ENCODE data around the gene MUC6. TPM values are rescaled to one million over a fixed set of nuclear protein-coding genes. Genes with fewer than 3 reads are reported as not detected.

MUC6 gene
- total and polyA plus RNA-seq, 3 experiments from 2014 or later: not detected

- peaks cover 0 to 3% (median 0%) of the 10 kb centered on the region in 3 donors for H3K4me1 Mint-ChIP-seq
- no peaks in the 10 kb centered on the region for H3K27me3 ChIP-seq (ENCODE audit: insufficient read depth, low read length, poor library complexity, severe bottlenecking)
- no peak overlapping the region for H3K27ac ChIP-seq (ENCODE audit: low read depth, low read length)
- no peak overlapping the region for H3K4me3 Mint-ChIP-seq
- H3K9me3 ChIP-seq (ENCODE audit: low read length): no peaks in the 10 kb centered on the region
- peaks cover 0 to 6% (median 0%) of the 10 kb centered on the region in 3 donors for H3K36me3 Mint-ChIP-seq
- POLR2A ChIA-PET: no interaction called here
- CTCF ChIA-PET: no interaction called here
- no peak overlapping the region for H3K4me3 ChIP-seq (ENCODE audit: low read length)
- no peaks in the 10 kb centered on the region for H3K4me1 ChIP-seq (ENCODE audit: insufficient read depth, low read length)
- DNase-seq: no peak
- no peaks in the 10 kb centered on the region for H3K36me3 ChIP-seq (ENCODE audit: insufficient read depth, low read length)
- H3K27me3 Mint-ChIP-seq: no peaks in the 10 kb centered on the region
- no peaks in the 10 kb centered on the region for H3K9me3 Mint-ChIP-seq
- H3K27ac Mint-ChIP-seq: no peak overlapping the region
These were observed 8.8 kb downstream of the MUC6 start for GRCh38 chr11:1027483-1028290.

- Mint-ChIP-seq H3K27ac (no peak overlapping the region), H3K27me3 (no peaks in the 10 kb centered on the region), H3K4me3 (no peak overlapping the region), H3K4me1 (peaks cover 0 to 4% (median 0%) of the 10 kb centered on the region in 3 donors), H3K9me3 (no peaks in the 10 kb centered on the region), H3K36me3 (peaks cover 0 to 6% (median 0%) of the 10 kb centered on the region in 3 donors)
- Histone ChIP-seq H3K36me3 (ENCODE audit: insufficient read depth, low read length) (no peaks in the 10 kb centered on the region), H3K27me3 (ENCODE audit: insufficient read depth, low read length, poor library complexity, severe bottlenecking) (no peaks in the 10 kb centered on the region), H3K27ac (ENCODE audit: low read depth, low read length) (no peak overlapping the region), H3K9me3 (ENCODE audit: low read length) (no peaks in the 10 kb centered on the region), H3K4me1 (ENCODE audit: insufficient read depth, low read length) (no peaks in the 10 kb centered on the region), H3K4me3 (ENCODE audit: low read length) (no peak overlapping the region)
- ChIA-PET POLR2A (no interaction called here), CTCF (no interaction called here)
- no peak for DNase-seq
These were observed 9.7 kb downstream of the MUC6 start for GRCh38 chr11:1026641-1027482.

GRCh38 chr11:1026163-1026450 is 10.4 kb downstream of the MUC6 start:
- H3K4me3 ChIP-seq (ENCODE audit: low read length): no peak overlapping the region
- Mint-ChIP-seq H3K4me1 (peaks cover 0 to 4% (median 0%) of the 10 kb centered on the region in 3 donors), H3K27ac (no peak overlapping the region), H3K27me3 (no peaks in the 10 kb centered on the region), H3K36me3 (peaks cover 0 to 6% (median 0%) of the 10 kb centered on the region in 3 donors), H3K4me3 (no peak overlapping the region), H3K9me3 (no peaks in the 10 kb centered on the region)
- no peaks in the 10 kb centered on the region for H3K36me3 ChIP-seq (ENCODE audit: insufficient read depth, low read length)
- ChIA-PET CTCF (no interaction called here), POLR2A (no interaction called here)
- no peak overlapping the region for H3K27ac ChIP-seq (ENCODE audit: low read depth, low read length)
- no peaks in the 10 kb centered on the region for H3K27me3 ChIP-seq (ENCODE audit: insufficient read depth, low read length, poor library complexity, severe bottlenecking)
- DNase-seq: no peak
- no peaks in the 10 kb centered on the region for H3K4me1 ChIP-seq (ENCODE audit: insufficient read depth, low read length)
- H3K9me3 ChIP-seq (ENCODE audit: low read length): no peaks in the 10 kb centered on the region

GRCh38 chr11:1025410-1026162 is 10.9 kb downstream of the MUC6 start:
- Histone ChIP-seq H3K4me3 (ENCODE audit: low read length) (no peak overlapping the region), H3K27ac (ENCODE audit: low read depth, low read length) (no peak overlapping the region), H3K4me1 (ENCODE audit: insufficient read depth, low read length) (no peaks in the 10 kb centered on the region), H3K36me3 (ENCODE audit: insufficient read depth, low read length) (no peaks in the 10 kb centered on the region), H3K9me3 (ENCODE audit: low read length) (no peaks in the 10 kb centered on the region), H3K27me3 (ENCODE audit: insufficient read depth, low read length, poor library complexity, severe bottlenecking) (no peaks in the 10 kb centered on the region)
- ChIA-PET CTCF (no interaction called here), POLR2A (no interaction called here)
- H3K4me3 Mint-ChIP-seq: no peak overlapping the region
- H3K27me3 Mint-ChIP-seq: no peaks in the 10 kb centered on the region
- H3K27ac Mint-ChIP-seq: no peak overlapping the region
- DNase-seq: no peak
- no peaks in the 10 kb centered on the region for H3K9me3 Mint-ChIP-seq
- peaks cover 0 to 6% (median 0%) of the 10 kb centered on the region in 3 donors for H3K36me3 Mint-ChIP-seq
- peaks cover 0 to 4% (median 0%) of the 10 kb centered on the region in 3 donors for H3K4me1 Mint-ChIP-seq

GRCh38 chr11:1024597-1025409 is 11.7 kb downstream of the MUC6 start:
- CTCF ChIA-PET: no interaction called here
- H3K4me1 Mint-ChIP-seq: peaks cover 0 to 4% (median 0%) of the 10 kb centered on the region in 3 donors
- no peaks in the 10 kb centered on the region for H3K27me3 Mint-ChIP-seq
- no peaks in the 10 kb centered on the region for H3K4me1 ChIP-seq (ENCODE audit: insufficient read depth, low read length)
- no peak overlapping the region for H3K27ac Mint-ChIP-seq
- no peak overlapping the region for H3K4me3 Mint-ChIP-seq
- H3K36me3 ChIP-seq (ENCODE audit: insufficient read depth, low read length): no peaks in the 10 kb centered on the region
- H3K27ac ChIP-seq (ENCODE audit: low read depth, low read length): no peak overlapping the region
- H3K9me3 Mint-ChIP-seq: no peaks in the 10 kb centered on the region
- H3K36me3 Mint-ChIP-seq: peaks cover 0 to 6% (median 0%) of the 10 kb centered on the region in 3 donors
- DNase-seq: no peak
- POLR2A ChIA-PET: no interaction called here
- H3K4me3 ChIP-seq (ENCODE audit: low read length): no peak overlapping the region
- H3K9me3 ChIP-seq (ENCODE audit: low read length): no peaks in the 10 kb centered on the region
- no peaks in the 10 kb centered on the region for H3K27me3 ChIP-seq (ENCODE audit: insufficient read depth, low read length, poor library complexity, severe bottlenecking)

GRCh38 chr11:1023811-1024596 is 12.5 kb downstream of the MUC6 start:
- Mint-ChIP-seq H3K36me3 (peaks cover 0 to 6% (median 0%) of the 10 kb centered on the region in 3 donors), H3K27ac (no peak overlapping the region), H3K27me3 (no peaks in the 10 kb centered on the region), H3K9me3 (no peaks in the 10 kb centered on the region), H3K4me1 (peaks cover 0 to 5% (median 0%) of the 10 kb centered on the region in 3 donors), H3K4me3 (no peak overlapping the region)
- ChIA-PET CTCF (no interaction called here), POLR2A (no interaction called here)
- no peak for DNase-seq
- Histone ChIP-seq H3K4me3 (ENCODE audit: low read length) (no peak overlapping the region), H3K9me3 (ENCODE audit: low read length) (no peaks in the 10 kb centered on the region), H3K4me1 (ENCODE audit: insufficient read depth, low read length) (no peaks in the 10 kb centered on the region), H3K27me3 (ENCODE audit: insufficient read depth, low read length, poor library complexity, severe bottlenecking) (no peaks in the 10 kb centered on the region), H3K27ac (ENCODE audit: low read depth, low read length) (no peak overlapping the region), H3K36me3 (ENCODE audit: insufficient read depth, low read length) (no peaks in the 10 kb centered on the region)

Measured in CD8-positive, alpha-beta memory T cell (primary cell).